NCI-H748 (cell line): Measurements from ENCODE around the gene ETS1.
A peak's percentile ranks its signal among the peaks of the same experiment; 100 is the strongest.

Experiments used
- DNase-seq: peaks from one replicate; lab custom pipeline; 2025; ENCODE audit not compliant: unreplicated experiment; lab: John Stamatoyannopoulos, UW

The ETS1 gene

GRCh38 chr11:128505449-128506065, 81.8 kb downstream of the ETS1 start:
- DNase-seq: no peak

GRCh38 chr11:128504486-128504885, 82.9 kb downstream of the ETS1 start:
- DNase-seq: no peak

DNA sequence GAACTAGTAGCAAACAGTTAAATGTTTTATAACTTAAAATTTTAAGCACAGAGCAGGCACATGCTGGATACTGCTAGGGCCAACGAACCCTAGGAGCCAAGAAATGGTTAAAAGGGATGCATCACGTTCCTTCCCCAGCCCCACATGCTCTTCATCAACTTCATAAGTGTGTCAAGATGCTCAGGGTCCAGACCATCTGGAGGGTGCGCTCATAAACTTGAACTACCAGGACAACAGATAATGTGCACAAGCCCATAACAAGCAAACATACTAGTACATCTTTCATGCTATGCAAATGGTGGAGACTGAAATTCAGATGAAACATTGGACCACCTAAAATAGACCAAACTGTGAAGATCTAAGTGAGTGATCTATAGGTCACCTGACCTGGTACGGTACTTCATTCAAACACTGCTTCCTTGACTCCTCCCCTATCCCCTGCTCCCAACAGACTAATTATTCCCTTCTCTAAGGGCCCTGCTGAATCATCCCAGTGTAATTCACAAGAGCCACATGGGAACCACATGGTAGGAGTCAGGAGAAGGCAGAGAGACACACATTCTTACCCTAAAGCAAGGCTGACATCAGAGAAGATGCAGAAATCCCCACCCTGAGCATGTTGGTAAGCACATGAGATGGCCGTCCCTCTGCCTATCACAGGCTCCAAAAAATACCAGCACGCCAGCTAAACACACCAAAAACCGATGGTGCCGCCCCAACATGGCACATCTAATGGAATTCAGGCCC, 83.9 kb downstream of the ETS1 start:
- no peak for DNase-seq

DNA sequence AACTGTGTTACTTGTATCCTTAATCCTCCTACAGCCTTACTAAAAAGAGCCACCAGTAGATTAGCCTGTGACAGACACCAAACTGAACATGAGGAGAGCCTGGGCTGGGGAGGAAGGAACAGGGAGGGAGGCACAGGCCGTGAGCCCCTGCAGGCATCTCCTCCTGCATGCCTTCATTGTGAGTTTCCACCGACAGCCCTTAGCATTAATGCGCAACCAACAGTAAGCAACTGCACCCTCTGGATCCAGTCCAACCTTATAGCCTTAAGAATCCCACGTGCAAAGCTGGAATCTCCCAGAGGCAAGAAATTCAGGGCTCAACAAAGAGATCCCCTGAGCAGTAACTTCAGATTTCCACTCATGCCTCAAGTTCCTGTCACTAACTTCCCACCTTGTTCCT, 84.6 kb downstream of the ETS1 start:
- DNase-seq: no peak

GRCh38 chr11:128501632-128502549, 85.5 kb downstream of the ETS1 start:
- no peak for DNase-seq

DNA sequence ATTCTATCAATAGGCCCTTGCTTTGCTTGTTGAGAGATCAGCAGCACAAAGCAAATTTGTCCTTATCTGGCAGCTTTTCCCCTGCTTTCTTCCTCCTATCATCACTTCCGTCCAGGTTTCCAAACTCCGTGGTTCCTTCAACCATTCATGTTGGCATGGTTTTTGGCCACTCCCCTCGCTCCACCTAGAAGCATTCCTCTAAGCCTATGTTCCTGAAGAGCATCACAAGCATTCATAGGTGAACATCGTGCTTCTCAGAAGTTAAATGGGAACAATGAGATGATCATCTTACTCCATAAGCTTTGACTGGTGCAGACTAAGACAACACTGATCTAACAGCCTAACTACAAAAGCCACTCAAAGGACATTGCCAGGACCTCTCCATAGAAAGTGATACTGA, 86.3 kb downstream of the ETS1 start:
- no peak for DNase-seq

DNA sequence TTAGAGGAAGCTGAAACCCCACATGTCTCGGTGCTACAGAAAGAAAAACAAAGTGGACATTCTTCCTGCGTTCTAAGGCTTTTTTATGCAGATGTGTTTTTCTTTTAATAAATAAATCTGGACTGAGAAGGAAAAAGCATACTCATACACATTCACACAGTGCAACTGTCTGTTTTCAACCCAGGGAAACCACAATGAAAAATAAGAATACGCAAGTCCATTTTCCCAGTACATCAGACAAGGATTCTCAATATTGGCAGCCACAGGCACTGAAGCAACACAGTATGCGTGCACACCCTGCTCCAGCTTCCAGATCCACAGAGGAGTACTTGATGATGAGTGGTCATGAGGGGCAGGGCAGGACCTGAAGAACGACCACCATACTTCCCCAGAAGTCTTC, 86.9 kb downstream of the ETS1 start:
- no peak for DNase-seq

- no peak for DNase-seq
These were observed 87.6 kb downstream of the ETS1 start for GRCh38 chr11:128499613-128500253.

- DNase-seq: peak; percentile 11
These were observed 88.6 kb downstream of the ETS1 start for GRCh38 chr11:128498721-128499245.

- no peak for DNase-seq
These were observed 89.6 kb downstream of the ETS1 start for GRCh38 chr11:128497776-128498095.

- DNase-seq: no peak
These were observed 90.1 kb downstream of the ETS1 start for GRCh38 chr11:128497061-128497775.

- DNase-seq: no peak
These were observed 90.7 kb downstream of the ETS1 start for GRCh38 chr11:128496692-128497060.

DNA sequence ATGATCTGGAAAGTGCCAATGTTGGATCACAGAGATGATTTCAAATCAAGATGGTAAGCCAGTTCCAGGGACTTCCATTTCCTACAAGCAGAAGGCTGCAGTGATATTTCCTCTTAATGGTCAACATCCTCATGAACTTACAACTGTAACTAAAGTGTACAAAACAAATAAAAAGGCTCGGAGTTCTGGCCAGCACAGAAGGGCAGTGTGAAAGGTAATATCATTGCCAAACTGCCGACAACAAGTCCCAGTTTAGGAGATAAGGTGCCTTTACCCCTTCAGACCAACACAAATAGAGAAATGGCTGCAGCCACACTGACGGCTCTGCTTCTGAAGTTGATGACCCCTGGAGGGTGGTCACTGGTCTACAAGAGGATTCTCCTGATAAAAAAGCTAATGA, 91.1 kb downstream of the ETS1 start:
- no peak for DNase-seq

DNA sequence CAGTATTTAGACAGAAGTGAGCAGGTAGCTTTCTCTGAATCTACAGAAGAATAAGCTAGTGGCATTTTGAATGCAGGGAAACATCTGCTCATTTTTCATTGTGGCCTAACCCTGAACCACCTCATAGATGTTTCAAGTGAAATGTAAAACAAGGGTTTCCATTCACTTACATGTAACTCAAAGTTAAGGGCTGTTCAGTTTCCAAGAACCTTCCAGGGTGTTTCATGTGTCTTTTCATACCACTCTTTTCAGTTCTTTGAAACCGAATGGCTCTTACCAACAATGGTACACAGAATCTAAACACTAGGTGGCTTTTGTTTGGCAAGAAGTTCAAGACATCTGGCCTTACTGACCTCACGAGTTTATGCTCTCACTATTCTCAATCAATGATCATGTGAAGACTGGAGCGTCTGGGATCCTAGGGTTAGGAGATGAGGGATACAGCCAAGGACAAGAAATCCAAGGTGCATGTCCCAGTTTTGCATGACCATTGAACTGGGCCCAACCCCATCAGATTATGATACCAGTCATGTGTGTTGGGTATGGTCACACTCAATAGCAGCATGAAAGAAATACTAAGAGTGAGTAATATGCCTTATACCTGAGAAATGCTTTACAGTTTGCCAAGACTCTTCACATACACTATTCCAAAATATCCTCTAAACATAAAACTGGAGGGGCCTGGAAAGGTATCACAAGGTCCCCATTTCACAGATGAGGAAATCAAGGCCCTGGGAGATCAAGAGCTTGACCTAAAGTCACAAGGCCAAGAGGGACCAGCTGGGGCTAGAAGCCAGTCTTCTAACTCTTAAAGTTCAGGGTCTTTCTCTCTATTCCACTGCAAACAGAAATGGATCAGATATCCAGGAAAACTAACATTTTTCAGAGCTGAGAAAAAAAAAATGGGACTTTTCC, 92.7 kb downstream of the ETS1 start:
- DNase-seq: no peak

DNA sequence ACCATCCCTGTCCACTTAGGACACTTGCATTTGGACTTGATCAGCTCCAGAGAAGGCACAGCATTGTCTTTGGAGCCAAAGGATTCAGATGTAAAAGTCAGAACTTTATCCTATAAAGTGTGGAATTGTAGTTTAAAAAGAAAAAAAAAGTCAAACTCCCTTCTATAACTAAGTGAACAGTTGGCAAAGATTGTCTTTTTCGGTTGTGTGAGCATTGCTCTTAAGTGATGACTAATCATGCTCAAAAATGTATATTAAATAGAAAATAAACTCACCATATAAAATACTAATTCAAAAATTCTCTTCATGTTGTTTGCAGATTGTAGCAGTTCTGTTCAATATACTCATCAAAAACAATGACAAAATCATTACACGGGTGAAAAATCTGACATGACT, 93.8 kb downstream of the ETS1 start:
- DNase-seq: no peak

DNA sequence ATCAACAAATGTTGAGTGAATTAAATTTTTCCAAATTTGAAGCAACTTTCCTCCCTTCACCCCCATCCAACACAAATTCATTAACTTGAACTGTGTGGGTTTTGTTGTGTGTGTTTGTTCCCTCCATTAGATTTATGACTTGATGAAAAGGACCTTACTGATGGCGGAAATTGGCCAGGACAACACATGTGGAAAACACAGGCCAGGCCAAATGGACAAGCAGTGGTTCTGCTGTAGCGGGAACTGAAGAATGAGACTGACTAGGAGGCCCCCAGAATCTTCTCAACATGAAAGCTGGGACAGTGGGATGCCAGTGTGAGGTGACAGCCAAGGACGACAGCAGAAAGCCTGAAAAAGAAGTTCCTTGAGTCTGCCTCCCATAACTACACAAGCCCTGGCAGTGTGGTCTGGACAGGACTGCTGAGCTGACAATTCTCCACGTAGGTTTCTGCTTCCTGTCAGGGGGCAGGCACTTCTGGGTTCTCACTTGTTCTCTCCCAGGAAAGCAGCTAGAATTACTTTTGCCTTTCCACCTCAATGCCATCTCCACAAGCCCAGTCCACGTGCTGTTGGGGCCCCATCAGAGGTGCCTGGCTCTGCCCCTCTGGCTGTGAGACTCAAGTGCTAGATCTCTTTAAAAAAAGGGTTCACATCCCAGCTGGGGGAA, 94.3 kb downstream of the ETS1 start:
- peak; percentile 15 for DNase-seq

DNA sequence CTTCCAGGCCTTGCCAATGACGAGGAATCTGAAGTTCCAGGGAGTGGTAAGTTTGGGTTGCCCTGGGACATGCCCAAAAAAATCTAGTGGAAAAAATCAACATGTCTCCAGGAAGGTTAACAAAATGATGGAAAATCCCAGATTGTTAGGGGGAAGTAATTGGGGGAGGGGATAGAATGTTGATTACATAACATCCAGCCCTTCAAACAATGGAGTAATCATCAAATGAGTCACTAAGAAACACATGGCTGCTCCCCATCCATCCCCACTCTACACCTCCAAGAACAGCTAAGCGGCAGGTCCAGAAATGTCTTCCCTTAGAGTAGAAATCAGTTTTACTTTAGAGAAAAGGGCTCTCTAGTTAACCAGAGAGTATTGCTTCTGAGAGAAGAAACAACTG, 94.9 kb downstream of the ETS1 start:
- peak; percentile 41 for DNase-seq

- peak; percentile 12 for DNase-seq
These were observed 96.0 kb downstream of the ETS1 start for GRCh38 chr11:128491195-128491936.
